Gastrocnemius medialis (tissue), 4 donors: ENCODE data around the gene DCST1. TPM values are rescaled to one million over a fixed set of nuclear protein-coding genes. Genes with fewer than 3 reads are reported as not detected.

Experiments
- ATAC-seq, 2 donors: fragments of 150-250 bp; one replicate each; pipeline ENCODE4 v1.9.1; 2016
- DNase-seq, 2 donors: peaks; one replicate each; pipeline ENCODE4 v3.0.0-alpha.2; 2019
- H3K27ac ChIP-seq, 4 donors: fragments of 200-600 bp; sonication (generic); 1 replicate in 1 of 4; 2 replicates in 3 of 4; pipeline ENCODE4 v1.5.1; 2016 to 2018; ENCODE audit warnings: mild to moderate bottlenecking in 2 of 4, moderate library complexity in 1 of 4
- H3K27me3 ChIP-seq, 3 donors: fragments of 200-600 bp; sonication (generic) in 2 of 3; 1 replicate in 1 of 3; 2 replicates in 2 of 3; pipeline versions ENCODE4 v1.5.1 to v1.6.0; 2016 to 2019; ENCODE audit warnings: mild to moderate bottlenecking in 1 of 3, moderate library complexity in 1 of 3
- H3K36me3 ChIP-seq, 2 donors: fragments of 200-600 bp; sonication (generic) in 1 of 2; one replicate each; pipeline ENCODE4 v1.5.1; 2017 to 2018
- H3K4me1 ChIP-seq, 2 donors: fragments of 200-600 bp; sonication (generic) in 1 of 2; one replicate each; pipeline ENCODE4 v1.5.1; 2016 to 2017; ENCODE audit warnings: mild to moderate bottlenecking in 2 of 2
- H3K4me3 ChIP-seq, 4 donors: fragments of 200-600 bp; sonication (generic) in 3 of 4; 1 replicate in 1 of 4; 2 replicates in 3 of 4; pipeline ENCODE4 v1.5.1; 2016 to 2019; ENCODE audit warnings: mild to moderate bottlenecking in 2 of 4
- H3K9me3 ChIP-seq, 3 donors: fragments of 200-600 bp; sonication (generic) in 2 of 3; 1 replicate in 1 of 3; 2 replicates in 2 of 3; pipeline ENCODE4 v1.5.1; 2016 to 2019
- CTCF ChIP-seq, 5 experiments: fragments of 450-650 bp in 3 of 5; fragments of 200-600 bp in 2 of 5; sonication (generic) in 2 of 5; IDR thresholded peaks in 4 of 5; conservative IDR thresholded peaks in 1 of 5; 1 replicate in 4 of 5; 2 replicates in 1 of 5; pipeline ENCODE4 v1.5.1; 2016 to 2019; ENCODE audit warnings: antibody characterized with exemption in 5 of 5, mild to moderate bottlenecking in 3 of 5, moderate library complexity in 3 of 5
- POLR2A ChIP-seq, 2 donors: fragments of 450-650 bp; IDR thresholded peaks; one replicate each; pipeline ENCODE4 v1.6.1; 2017; ENCODE audit warnings: antibody characterized with exemption in 2 of 2, mild to moderate bottlenecking in 2 of 2, moderate library complexity in 2 of 2
- in situ Hi-C, 4 donors: fragments of 200-750 bp; cut with MboI; loops; one replicate each; pipeline versions ENCODE4 v1.15.0 to v1.8.0; 2017; ENCODE audit warnings: low sequenced_read_pairs in 4 of 4
- intact Hi-C: fragments of 100-400 bp; cut with DNase I; formaldehyde crosslinking; loops from one replicate; pipeline ENCODE4 v1.15.1; 2023; ENCODE audit warnings: low total_unique reads
- total RNA-seq, 4 donors: library from RNA; depleted of rRNA; stranded (reverse); fragments of >200 nt; gene quantifications; one replicate each; pipeline versions ENCODE4 v1.1.0 to v1.2.3, GENCODE V29; 2016

The DCST1 gene
- total RNA-seq, 4 donors from 2014 or later, result 0.13 to 0.35 TPM; not detected in 2

- intact Hi-C loops (loop anchor here (2.0 kb wide), 2 partner anchors 35 to 69 kb away; partner anchors contain the start of gene ADAM15), in situ Hi-C loops (loop anchor here in 2 of 4 donors (10.0 kb wide), 1 partner anchor 51 kb away; the partner anchor contains the start of gene PYGO2 (in 2 of the 2))
Measured at GRCh38 chr1:155015527-155016230, 17.9 kb upstream of the DCST1 start.

GRCh38 chr1:155016231-155016831 lies 17.3 kb upstream of the DCST1 start:
- Histone ChIP-seq H3K4me1 (peaks cover 30 to 36% of the 10 kb centered on the region in 2 donors), H3K4me3 (peak overlapping the region in 2 of 4 donors; percentile 48 to 51), H3K9me3 (no peaks in the 10 kb centered on the region), H3K36me3 (peaks cover 0 to 13% of the 10 kb centered on the region in 2 donors), H3K27me3 (no peaks in the 10 kb centered on the region), H3K27ac (peak overlapping the region; percentile 80 to 95 (median 86))
- in situ Hi-C loops (loop anchor here in 2 of 4 donors (10.0 kb wide), 1 partner anchor 52 kb away; the partner anchor contains the start of gene PYGO2 (in 2 of the 2)), intact Hi-C loops (loop anchor here (2.0 kb wide), 2 partner anchors 34 to 68 kb away; partner anchors contain the start of gene ADAM15)
- TF ChIP-seq CTCF (IDR thresholded peaks at IDR 0.05 in 4 of 5, conservative IDR thresholded peaks at IDR 0.05 in 1 of 5) (no peak), POLR2A (IDR thresholded peaks at IDR 0.05) (no peak)
- ATAC-seq, result no peak
- DNase-seq, result peak in 1 of 2 donors; percentile 39

More at GRCh38 chr1:155015527-155016230, 17.9 kb upstream of the DCST1 start:
- DNase-seq (peak in 1 of 2 donors; percentile 41), ATAC-seq (no peak)
- no peaks in the 10 kb centered on the region for H3K9me3 ChIP-seq
- H3K4me1 ChIP-seq, result peaks cover 36 to 42% of the 10 kb centered on the region in 2 donors
- H3K36me3 ChIP-seq, result peaks cover 0 to 13% of the 10 kb centered on the region in 2 donors
- no peaks in the 10 kb centered on the region for H3K27me3 ChIP-seq
- TF ChIP-seq CTCF (IDR thresholded peaks at IDR 0.05 in 4 of 5, conservative IDR thresholded peaks at IDR 0.05 in 1 of 5) (no peak), POLR2A (IDR thresholded peaks at IDR 0.05) (no peak)
- H3K4me3 ChIP-seq, result no peak overlapping the region
- peak overlapping the region; percentile 80 to 95 (median 86) for H3K27ac ChIP-seq

- intact Hi-C loops, result loop anchor here (1.0 to 2.0 kb wide), 4 partner anchors 15 to 68 kb away; partner anchors contain the start of genes ADAM15, PYGO2 and ZBTB7B
- Histone ChIP-seq H3K9me3 (no peaks in the 10 kb centered on the region), H3K27me3 (no peaks in the 10 kb centered on the region), H3K27ac (peak overlapping the region; percentile 80 to 95 (median 86)), H3K4me1 (peaks cover 21 to 26% of the 10 kb centered on the region in 2 donors), H3K36me3 (peaks cover 0 to 13% of the 10 kb centered on the region in 2 donors), H3K4me3 (peak overlapping the region; percentile 48 to 52 (median 50))
- TF ChIP-seq POLR2A (IDR thresholded peaks at IDR 0.05) (peak; percentile 37 to 47), CTCF (IDR thresholded peaks at IDR 0.05 in 4 of 5, conservative IDR thresholded peaks at IDR 0.05 in 1 of 5) (peak; percentile 96 to 100 (median 97))
- peak; percentile 70 to 90 for DNase-seq
- peak; percentile 84 to 88 for ATAC-seq
- in situ Hi-C loops, result loop anchor here in 2 of 4 donors (10.0 kb wide), 1 partner anchor 52 kb away; the partner anchor contains the start of gene PYGO2 (in 2 of the 2)
Measured at GRCh38 chr1:155017041-155017945, 16.3 kb upstream of the DCST1 start.

GRCh38 chr1:155017946-155018316 lies 15.7 kb upstream of the DCST1 start:
- peak overlapping the region; percentile 48 to 52 (median 50) for H3K4me3 ChIP-seq
- no peak for ATAC-seq
- H3K27ac ChIP-seq, result peak overlapping the region; percentile 80 to 95 (median 86)
- peaks cover 0 to 13% of the 10 kb centered on the region in 2 donors for H3K36me3 ChIP-seq
- H3K9me3 ChIP-seq, result no peaks in the 10 kb centered on the region
- peaks cover 17 to 20% of the 10 kb centered on the region in 2 donors for H3K4me1 ChIP-seq
- no peak for DNase-seq
- intact Hi-C loops (loop anchor here (1.0 to 2.0 kb wide), 4 partner anchors 16 to 67 kb away; partner anchors contain the start of genes ADAM15, PYGO2 and ZBTB7B), in situ Hi-C loops (loop anchor here in 2 of 4 donors (10.0 kb wide), 1 partner anchor 53 kb away; the partner anchor contains the start of gene PYGO2 (in 2 of the 2))
- no peak for TF ChIP-seq CTCF (IDR thresholded peaks at IDR 0.05 in 4 of 5, conservative IDR thresholded peaks at IDR 0.05 in 1 of 5)
- H3K27me3 ChIP-seq, result no peaks in the 10 kb centered on the region
